HFF-Myc (cell line): ENCODE results near the gene GOLGA1.
A peak's percentile ranks its signal among the peaks of the same experiment; 100 is the strongest.

Experiments used
- DNase-seq: peaks from one replicate; pipeline ENCODE4 v3.0.0-alpha.2; 2011; ENCODE audit warnings: low read depth; ENCODE audit errors: extremely low read depth
- H3K4me3 ChIP-seq: replicated peaks from 2 replicates; pipeline ENCODE4 v1.5.1; 2011; ENCODE audit warnings: low read depth, mild to moderate bottlenecking, control low read depth, low read length
- CTCF ChIP-seq: IDR thresholded peaks from 2 replicates; pipeline ENCODE4 v1.5.1; 2012; ENCODE audit warnings: mild to moderate bottlenecking, low read depth, low read length, control low read depth; ENCODE audit errors: missing control alignments

Gene GOLGA1

GRCh38 chr9:124894741-124895170 lies 46.1 kb downstream of the GOLGA1 start:
- H3K4me3 ChIP-seq: no peak overlapping the region
- DNase-seq: peak; percentile 14
- peak; percentile 56 for TF ChIP-seq CTCF

- no peak for TF ChIP-seq CTCF
- no peak for DNase-seq
- no peak overlapping the region for H3K4me3 ChIP-seq
Measured at GRCh38 chr9:124894035-124894740, 46.7 kb downstream of the GOLGA1 start.

GRCh38 chr9:124890179-124890578 lies 50.7 kb downstream of the GOLGA1 start:
- TF ChIP-seq CTCF: no peak
- H3K4me3 ChIP-seq: no peak overlapping the region
- no peak for DNase-seq

GRCh38 chr9:124889006-124889405 lies 51.9 kb downstream of the GOLGA1 start:
- DNase-seq: no peak
- TF ChIP-seq CTCF: no peak
- no peak overlapping the region for H3K4me3 ChIP-seq

GRCh38 chr9:124887832-124888231 lies 53.1 kb downstream of the GOLGA1 start:
- no peak for TF ChIP-seq CTCF
- DNase-seq: no peak
- H3K4me3 ChIP-seq: no peak overlapping the region

- no peak for TF ChIP-seq CTCF
- no peak overlapping the region for H3K4me3 ChIP-seq
- DNase-seq: no peak
Measured at GRCh38 chr9:124886866-124887492, 53.9 kb downstream of the GOLGA1 start.
